ENCODE data around the gene SLC38A8. TPM values are rescaled to one million over a fixed set of nuclear protein-coding genes. Genes with fewer than 3 reads are reported as not detected.

The SLC38A8 gene
- polyA plus RNA-seq, 1 donor from 2014 or later: not detected

DNA sequence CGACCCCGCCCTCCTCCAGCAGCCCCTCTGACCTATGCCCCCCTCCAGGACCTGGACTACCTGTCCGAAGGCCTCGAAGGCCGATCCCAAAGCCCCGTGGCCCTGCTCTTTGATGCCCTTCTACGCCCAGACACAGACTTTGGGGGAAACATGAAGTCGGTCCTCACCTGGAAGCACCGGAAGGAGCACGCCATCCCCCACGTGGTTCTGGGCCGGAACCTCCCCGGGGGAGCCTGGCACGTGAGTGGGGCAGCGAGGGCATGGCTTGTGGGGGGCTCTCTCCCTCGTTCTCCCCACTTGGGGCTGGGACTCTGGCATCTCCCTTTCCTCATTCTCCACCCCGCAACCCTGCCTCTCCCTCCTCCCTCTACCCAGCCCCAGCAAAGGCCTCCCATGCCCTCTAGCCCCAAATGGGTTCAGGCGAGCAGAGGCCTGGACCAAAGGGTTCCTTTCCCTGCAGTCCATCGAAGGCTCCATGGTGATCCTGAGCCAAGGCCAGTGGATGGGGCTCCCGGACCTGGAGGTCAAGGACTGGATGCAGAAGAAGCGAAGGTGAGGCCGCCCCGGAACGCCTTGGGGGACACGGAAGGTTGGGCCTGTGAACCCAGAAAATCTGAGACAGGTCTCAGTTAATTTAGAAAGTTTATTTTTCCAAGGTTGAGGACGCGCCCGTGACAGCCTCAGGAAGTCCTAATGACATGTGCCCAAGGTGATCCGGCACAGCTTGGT lies 81.9 kb downstream of the SLC38A8 start:
- Histone ChIP-seq H2AFZ (ENCODE audit: low read depth, low read length) (no peak overlapping the region), H3F3A (ENCODE audit: insufficient read depth, low read length, poor library complexity, severe bottlenecking) (no peaks in the 10 kb centered on the region), H3K4me2 (ENCODE audit: low read length) (no peak overlapping the region), H3K27me3 (ENCODE audit: insufficient read depth, low read depth, low read length) (no peaks in the 10 kb centered on the region), H3K9me3 (ENCODE audit: low read length) (no peaks in the 10 kb centered on the region), H4K20me1 (ENCODE audit: insufficient read depth) (no peaks in the 10 kb centered on the region), H3K27ac (ENCODE audit: low read length) (no peak overlapping the region), H3K9ac (ENCODE audit: low read length) (no peak overlapping the region), H3K79me2 (replicated peaks; ENCODE audit: insufficient read depth, low read length) (no peaks in the 10 kb centered on the region), H3K4me3 (ENCODE audit: low read length) (no peak overlapping the region), H3K36me3 (ENCODE audit: insufficient read depth, low read length) (no peaks in the 10 kb centered on the region), H3K9me2 (ENCODE audit: insufficient read depth, low read length) (no peaks in the 10 kb centered on the region)
- no peak for TF ChIP-seq EZH2 (IDR thresholded peaks at IDR 0.05; ENCODE audit: borderline replicate concordance, insufficient read depth, low read length, poor library complexity, severe bottlenecking)
- TF ChIP-seq MXI1 (conservative IDR thresholded peaks at IDR 0.05; ENCODE audit: poor library complexity, severe bottlenecking): no peak
- no peak for TF ChIP-seq EP300 (conservative IDR thresholded peaks at IDR 0.05; ENCODE audit: poor library complexity, severe bottlenecking)
- TF ChIP-seq TAF1 (IDR thresholded peaks at IDR 0.05; ENCODE audit: low read depth): no peak
- TF ChIP-seq RAD21 (conservative IDR thresholded peaks at IDR 0.05): no peak
- TF ChIP-seq, protein P1, sequence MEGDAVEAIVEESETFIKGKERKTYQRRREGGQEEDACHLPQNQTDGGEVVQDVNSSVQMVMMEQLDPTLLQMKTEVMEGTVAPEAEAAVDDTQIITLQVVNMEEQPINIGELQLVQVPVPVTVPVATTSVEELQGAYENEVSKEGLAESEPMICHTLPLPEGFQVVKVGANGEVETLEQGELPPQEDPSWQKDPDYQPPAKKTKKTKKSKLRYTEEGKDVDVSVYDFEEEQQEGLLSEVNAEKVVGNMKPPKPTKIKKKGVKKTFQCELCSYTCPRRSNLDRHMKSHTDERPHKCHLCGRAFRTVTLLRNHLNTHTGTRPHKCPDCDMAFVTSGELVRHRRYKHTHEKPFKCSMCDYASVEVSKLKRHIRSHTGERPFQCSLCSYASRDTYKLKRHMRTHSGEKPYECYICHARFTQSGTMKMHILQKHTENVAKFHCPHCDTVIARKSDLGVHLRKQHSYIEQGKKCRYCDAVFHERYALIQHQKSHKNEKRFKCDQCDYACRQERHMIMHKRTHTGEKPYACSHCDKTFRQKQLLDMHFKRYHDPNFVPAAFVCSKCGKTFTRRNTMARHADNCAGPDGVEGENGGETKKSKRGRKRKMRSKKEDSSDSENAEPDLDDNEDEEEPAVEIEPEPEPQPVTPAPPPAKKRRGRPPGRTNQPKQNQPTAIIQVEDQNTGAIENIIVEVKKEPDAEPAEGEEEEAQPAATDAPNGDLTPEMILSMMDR (IDR thresholded peaks at IDR 0.05; ENCODE audit: poor library complexity, severe bottlenecking): no peak
- TF ChIP-seq, protein P2, sequence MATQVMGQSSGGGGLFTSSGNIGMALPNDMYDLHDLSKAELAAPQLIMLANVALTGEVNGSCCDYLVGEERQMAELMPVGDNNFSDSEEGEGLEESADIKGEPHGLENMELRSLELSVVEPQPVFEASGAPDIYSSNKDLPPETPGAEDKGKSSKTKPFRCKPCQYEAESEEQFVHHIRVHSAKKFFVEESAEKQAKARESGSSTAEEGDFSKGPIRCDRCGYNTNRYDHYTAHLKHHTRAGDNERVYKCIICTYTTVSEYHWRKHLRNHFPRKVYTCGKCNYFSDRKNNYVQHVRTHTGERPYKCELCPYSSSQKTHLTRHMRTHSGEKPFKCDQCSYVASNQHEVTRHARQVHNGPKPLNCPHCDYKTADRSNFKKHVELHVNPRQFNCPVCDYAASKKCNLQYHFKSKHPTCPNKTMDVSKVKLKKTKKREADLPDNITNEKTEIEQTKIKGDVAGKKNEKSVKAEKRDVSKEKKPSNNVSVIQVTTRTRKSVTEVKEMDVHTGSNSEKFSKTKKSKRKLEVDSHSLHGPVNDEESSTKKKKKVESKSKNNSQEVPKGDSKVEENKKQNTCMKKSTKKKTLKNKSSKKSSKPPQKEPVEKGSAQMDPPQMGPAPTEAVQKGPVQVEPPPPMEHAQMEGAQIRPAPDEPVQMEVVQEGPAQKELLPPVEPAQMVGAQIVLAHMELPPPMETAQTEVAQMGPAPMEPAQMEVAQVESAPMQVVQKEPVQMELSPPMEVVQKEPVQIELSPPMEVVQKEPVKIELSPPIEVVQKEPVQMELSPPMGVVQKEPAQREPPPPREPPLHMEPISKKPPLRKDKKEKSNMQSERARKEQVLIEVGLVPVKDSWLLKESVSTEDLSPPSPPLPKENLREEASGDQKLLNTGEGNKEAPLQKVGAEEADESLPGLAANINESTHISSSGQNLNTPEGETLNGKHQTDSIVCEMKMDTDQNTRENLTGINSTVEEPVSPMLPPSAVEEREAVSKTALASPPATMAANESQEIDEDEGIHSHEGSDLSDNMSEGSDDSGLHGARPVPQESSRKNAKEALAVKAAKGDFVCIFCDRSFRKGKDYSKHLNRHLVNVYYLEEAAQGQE (IDR thresholded peaks at IDR 0.05; ENCODE audit: borderline replicate concordance): no peak
- no peak for TF ChIP-seq SMC3 (conservative IDR thresholded peaks at IDR 0.05; ENCODE audit: poor library complexity)
- TF ChIP-seq POLR2AphosphoS5 (IDR thresholded peaks at IDR 0.05): no peak

Small RNA genes lying within 50 kb of the gene (small RNA-seq; reads per million reads assigned to genes)
- gene RNA5SP432: 0 to 0.06 (median 0) reads per million in 3 experiments

Other genes with a start within 250 kb of the SLC38A8 start
- gene HSBP1, start 234.8 kb downstream of the SLC38A8 start, polyA plus RNA-seq: 158 and 184 TPM in 2 replicates
- gene MLYCD, start 143.7 kb downstream of the SLC38A8 start, polyA plus RNA-seq: 2.4 and 3.3 TPM in 2 replicates
- 2.1 TPM in 1 of 2 replicates, not detected in the other for gene OSGIN1, start 89.6 kb downstream of the SLC38A8 start, polyA plus RNA-seq
- 9.6 and 12.5 TPM in 2 replicates for gene NECAB2, start 74.6 kb downstream of the SLC38A8 start, polyA plus RNA-seq
- gene MBTPS1, start 74.1 kb upstream of the SLC38A8 start, polyA plus RNA-seq: 66.9 and 86.9 TPM in 2 replicates
- gene HSDL1, start 102.4 kb upstream of the SLC38A8 start, polyA plus RNA-seq: 211 and 217 TPM in 2 replicates
- 0.71 TPM in 1 of 2 replicates, not detected in the other for gene DNAAF1, start 102.5 kb upstream of the SLC38A8 start, polyA plus RNA-seq
- gene TAF1C, start 144.3 kb upstream of the SLC38A8 start, polyA plus RNA-seq: 25.5 and 43.3 TPM in 2 replicates
- not detected in 2 replicates for gene ADAD2, start 148.4 kb upstream of the SLC38A8 start, polyA plus RNA-seq
- gene KCNG4, start 197.2 kb upstream of the SLC38A8 start, polyA plus RNA-seq: not detected in 2 replicates